CD8-positive, alpha-beta memory T cell (primary cell): ENCODE results near the gene P3H3. TPM values are rescaled to one million over a fixed set of nuclear protein-coding genes. Genes with fewer than 3 reads are reported as not detected.

Experiments
- CTCF ChIA-PET: fragments of 350-600 bp; sonication (Branson Sonifier 250); formaldehyde crosslinking; loops from one replicate; lab custom pipeline; 2021; ENCODE audit warnings: antibody characterized with exemption; lab: Charles Lee
- POLR2A ChIA-PET: fragments of 350-600 bp; sonication (Branson Sonifier 250); formaldehyde crosslinking; loops from one replicate; lab custom pipeline; 2021; ENCODE audit warnings: antibody characterized with exemption; lab: Charles Lee
- DNase-seq, 5 donors: peaks; one replicate each; pipeline versions ENCODE4 v3.0.0 to v3.0.0-alpha.2; 2020 to 2022; ENCODE audit warnings: mixed read lengths in 1 of 5
- H3K27ac ChIP-seq: one replicate; pipeline ENCODE4 v1.7.0; 2013; ENCODE audit warnings: low read depth, mild to moderate bottlenecking, low read length, moderate library complexity
- H3K27me3 ChIP-seq: 2 replicates; pipeline ENCODE4 v1.7.0; 2013; ENCODE audit warnings: low read length, mild to moderate bottlenecking; ENCODE audit not compliant: insufficient read depth, poor library complexity, severe bottlenecking
- H3K36me3 ChIP-seq: 2 replicates; pipeline ENCODE4 v1.7.0; 2013; ENCODE audit warnings: mild to moderate bottlenecking, low read length, moderate library complexity; ENCODE audit not compliant: insufficient read depth
- H3K4me1 ChIP-seq: 2 replicates; pipeline ENCODE4 v1.7.0; 2013; ENCODE audit warnings: mild to moderate bottlenecking, low read length, moderate library complexity; ENCODE audit not compliant: insufficient read depth
- H3K4me3 ChIP-seq: 2 replicates; pipeline ENCODE4 v1.7.0; 2013; ENCODE audit warnings: mild to moderate bottlenecking, low read length
- H3K9me3 ChIP-seq: 2 replicates; pipeline ENCODE4 v1.7.0; 2013; ENCODE audit warnings: mild to moderate bottlenecking, low read length
- H3K27ac Mint-ChIP-seq, 8 donors: one replicate each; pipeline ENCODE4 v1.8.0; 2020 to 2021; ENCODE audit warnings: mixed read lengths in 8 of 8, mild to moderate bottlenecking in 6 of 8, inconsistent platforms in 3 of 8, moderate library complexity in 3 of 8
- H3K27me3 Mint-ChIP-seq, 2 donors: one replicate each; pipeline ENCODE4 v1.8.0; 2020 to 2021; ENCODE audit warnings: mixed read lengths in 2 of 2, mild to moderate bottlenecking in 1 of 2, moderate library complexity in 1 of 2
- H3K36me3 Mint-ChIP-seq, 3 donors: one replicate each; pipeline ENCODE4 v1.8.0; 2020 to 2021; ENCODE audit warnings: mixed read lengths in 3 of 3, inconsistent platforms in 1 of 3, mild to moderate bottlenecking in 1 of 3
- H3K4me1 Mint-ChIP-seq, 3 donors: one replicate each; pipeline ENCODE4 v1.8.0; 2020 to 2021; ENCODE audit warnings: mixed read lengths in 3 of 3, inconsistent platforms in 1 of 3, mild to moderate bottlenecking in 1 of 3
- H3K4me3 Mint-ChIP-seq, 7 donors: one replicate each; pipeline ENCODE4 v1.8.0; 2020 to 2021; ENCODE audit warnings: mixed read lengths in 7 of 7, mild to moderate bottlenecking in 6 of 7, moderate library complexity in 4 of 7, inconsistent platforms in 2 of 7
- H3K9me3 Mint-ChIP-seq, 5 donors: one replicate each; pipeline ENCODE4 v1.8.0; 2020 to 2022; ENCODE audit warnings: mixed read lengths in 5 of 5, mild to moderate bottlenecking in 3 of 5, moderate library complexity in 2 of 5, inconsistent platforms in 1 of 5
- polyA plus RNA-seq: library from polyadenylated mRNA; unstranded; fragments of 300-500 nt; fragmentation: Illumina TruSeq; gene quantifications from one replicate; pipeline ENCODE4 v1.2.3, GENCODE V29; 2021
- total RNA-seq, 2 experiments: library from RNA; stranded (reverse); gene quantifications; one replicate each; pipeline ENCODE4 v1.2.3, GENCODE V29; 2021

Gene P3H3
- 1 to 10 TPM; 2.4 to 2.5 TPM for total RNA-seq
- polyA plus RNA-seq, result 2.9 TPM

- POLR2A ChIA-PET, result interaction anchor here (0.6 to 3.1 kb wide), 8 partner anchors 24 to 375 kb away, joined by 3 to 23 read pairs (median 5); partner anchors contain the start of genes CDCA3, COPS7A, MLF2 and SPSB2
- H3K36me3 Mint-ChIP-seq, result peaks cover 0 to 15% (median 0%) of the 10 kb centered on the region in 3 donors
- H3K27me3 ChIP-seq, result peaks cover 13% of the 10 kb centered on the region
Measured at GRCh38 chr12:6827982-6828780, at the start of gene P3H3. Gene P3H3, plus strand, starts transcription at chr12:6828407. Its CDS starts 34 bp downstream, at chr12:6828441.

GRCh38 chr12:6778574-6779550 is 49.3 kb upstream of the P3H3 start:
- Mint-ChIP-seq H3K4me1 (peaks cover 35 to 44% (median 40%) of the 10 kb centered on the region in 3 donors), H3K9me3 (no peaks in the 10 kb centered on the region), H3K4me3 (peak overlapping the region; percentile 74 to 93 (median 77)), H3K36me3 (peaks cover 0 to 25% (median 2%) of the 10 kb centered on the region in 3 donors), H3K27me3 (peaks cover 0 to 7% of the 10 kb centered on the region in 2 donors), H3K27ac (peak overlapping the region; percentile 54 to 95 (median 86))
- peaks cover 60% of the 10 kb centered on the region for H3K4me1 ChIP-seq
- H3K4me3 ChIP-seq, result peak overlapping the region; percentile 63
- DNase-seq, result peak; percentile 81 to 92 (median 85)
- H3K27ac ChIP-seq, result no peak overlapping the region
- no peaks in the 10 kb centered on the region for H3K36me3 ChIP-seq
- H3K27me3 ChIP-seq, result no peaks in the 10 kb centered on the region
- POLR2A ChIA-PET, result interaction anchor here (1.6 kb wide), 1 partner anchor 25 kb away, joined by 6 read pairs; the partner anchor contains the start of gene MLF2
- CTCF ChIA-PET, result interaction anchor here (0.6 to 11.0 kb wide), 15 partner anchors 12 to 175 kb away, joined by 3 to 162 read pairs (median 5); partner anchors contain the start of genes COPS7A, MLF2, PTMS and USP5
- no peaks in the 10 kb centered on the region for H3K9me3 ChIP-seq

More at GRCh38 chr12:6827982-6828780, at the start of gene P3H3:
- peaks cover 11% of the 10 kb centered on the region for H3K4me1 ChIP-seq
- Mint-ChIP-seq H3K4me3 (peak within 1 kb of the TSS; percentile 89 to 97 (median 93)), H3K27me3 (peaks cover 31 to 51% of the 10 kb centered on the region in 2 donors), H3K4me1 (peaks cover 15 to 25% (median 20%) of the 10 kb centered on the region in 3 donors), H3K9me3 (no peaks in the 10 kb centered on the region), H3K27ac (peak within 1 kb of the TSS; percentile 64 to 92 (median 86))
- CTCF ChIA-PET, result interaction anchor here (0.9 to 5.8 kb wide), 8 partner anchors 14 to 105 kb away, joined by 3 to 34 read pairs (median 4); partner anchors contain the start of genes COPS7A, MLF2 and SPSB2
- peak within 1 kb of the TSS; percentile 78 for H3K27ac ChIP-seq
- H3K4me3 ChIP-seq, result peak within 1 kb of the TSS; percentile 75
- no peaks in the 10 kb centered on the region for H3K9me3 ChIP-seq
- peak in 2 of 5 donors; percentile 24 to 52 for DNase-seq
- H3K36me3 ChIP-seq, result no peaks in the 10 kb centered on the region

GRCh38 chr12:6779708-6780432 is 48.3 kb upstream of the P3H3 start:
- Histone ChIP-seq H3K36me3 (no peaks in the 10 kb centered on the region), H3K27ac (no peak overlapping the region), H3K9me3 (no peaks in the 10 kb centered on the region), H3K4me1 (peaks cover 60% of the 10 kb centered on the region), H3K4me3 (no peak overlapping the region), H3K27me3 (no peaks in the 10 kb centered on the region)
- Mint-ChIP-seq H3K27me3 (peaks cover 0 to 3% of the 10 kb centered on the region in 2 donors), H3K4me1 (peaks cover 28 to 34% (median 33%) of the 10 kb centered on the region in 3 donors), H3K36me3 (peaks cover 0 to 19% (median 1%) of the 10 kb centered on the region in 3 donors), H3K4me3 (peak overlapping the region in 1 of 7 donors; percentile 49), H3K27ac (peak overlapping the region in 3 of 8 donors; percentile 28 to 47 (median 29)), H3K9me3 (no peaks in the 10 kb centered on the region)
- POLR2A ChIA-PET, result interaction anchor here (1.6 kb wide), 1 partner anchor 26 kb away, joined by 6 read pairs; the partner anchor contains the start of gene MLF2
- DNase-seq, result no peak
- CTCF ChIA-PET, result interaction anchor here (1.2 to 11.0 kb wide), 6 partner anchors 12 to 45 kb away, joined by 4 to 162 read pairs (median 8); partner anchors contain the start of genes MLF2 and PTMS

GRCh38 chr12:6780573-6780972 is 47.6 kb upstream of the P3H3 start:
- no peaks in the 10 kb centered on the region for H3K27me3 ChIP-seq
- H3K27ac ChIP-seq, result no peak overlapping the region
- Mint-ChIP-seq H3K27ac (no peak overlapping the region), H3K4me1 (peaks cover 21 to 27% (median 26%) of the 10 kb centered on the region in 3 donors), H3K36me3 (peaks cover 0 to 15% (median 0%) of the 10 kb centered on the region in 3 donors), H3K9me3 (no peaks in the 10 kb centered on the region), H3K4me3 (peak overlapping the region in 1 of 7 donors; percentile 13), H3K27me3 (peaks cover 0 to 3% of the 10 kb centered on the region in 2 donors)
- ChIA-PET CTCF (interaction anchor here (0.8 to 6.3 kb wide), 5 partner anchors 14 to 178 kb away, joined by 3 to 47 read pairs (median 4); partner anchors contain the start of genes MLF2 and PTMS), POLR2A (no interaction called here)
- no peaks in the 10 kb centered on the region for H3K36me3 ChIP-seq
- H3K9me3 ChIP-seq, result no peaks in the 10 kb centered on the region
- H3K4me3 ChIP-seq, result no peak overlapping the region
- no peak for DNase-seq
- H3K4me1 ChIP-seq, result peaks cover 60% of the 10 kb centered on the region

GRCh38 chr12:6782119-6782518 is 46.1 kb upstream of the P3H3 start:
- H3K4me3 Mint-ChIP-seq, result no peak overlapping the region
- peaks cover 0 to 3% of the 10 kb centered on the region in 2 donors for H3K27me3 Mint-ChIP-seq
- no peaks in the 10 kb centered on the region for H3K9me3 Mint-ChIP-seq
- Histone ChIP-seq H3K9me3 (no peaks in the 10 kb centered on the region), H3K27me3 (no peaks in the 10 kb centered on the region), H3K4me3 (no peak overlapping the region), H3K4me1 (peaks cover 69% of the 10 kb centered on the region), H3K36me3 (no peaks in the 10 kb centered on the region), H3K27ac (no peak overlapping the region)
- ChIA-PET POLR2A (no interaction called here), CTCF (interaction anchor here (0.8 to 6.3 kb wide), 3 partner anchors 10 to 28 kb away, joined by 3 to 47 read pairs (median 4); partner anchors contain the start of gene MLF2)
- peaks cover 0 to 8% (median 0%) of the 10 kb centered on the region in 3 donors for H3K36me3 Mint-ChIP-seq
- no peak for DNase-seq
- peaks cover 15 to 24% (median 23%) of the 10 kb centered on the region in 3 donors for H3K4me1 Mint-ChIP-seq
- no peak overlapping the region for H3K27ac Mint-ChIP-seq

- Histone ChIP-seq H3K9me3 (no peaks in the 10 kb centered on the region), H3K36me3 (no peaks in the 10 kb centered on the region), H3K27me3 (no peaks in the 10 kb centered on the region), H3K4me3 (no peak overlapping the region), H3K27ac (no peak overlapping the region), H3K4me1 (peaks cover 71% of the 10 kb centered on the region)
- DNase-seq, result no peak
- Mint-ChIP-seq H3K9me3 (no peaks in the 10 kb centered on the region), H3K36me3 (peaks cover 0 to 3% (median 0%) of the 10 kb centered on the region in 3 donors), H3K4me3 (peak overlapping the region in 1 of 7 donors; percentile 82), H3K27me3 (peaks cover 0 to 3% of the 10 kb centered on the region in 2 donors), H3K4me1 (peaks cover 15 to 24% (median 21%) of the 10 kb centered on the region in 3 donors), H3K27ac (peak overlapping the region in 4 of 8 donors; percentile 7 to 50 (median 26))
- ChIA-PET CTCF (interaction anchor here (0.7 to 6.3 kb wide), 3 partner anchors 16 to 55 kb away, joined by 3 to 47 read pairs (median 3); partner anchors contain the start of gene MLF2), POLR2A (no interaction called here)
Measured at GRCh38 chr12:6782850-6783566, 45.2 kb upstream of the P3H3 start.
